HG03439 (cell line): ENCODE results near the gene TRAF2.
"Not testable (repeated sequence)": the region's sequence is repeated elsewhere in the genome, so short reads cannot be mapped to it uniquely, and the experiment has no call there.

Experiments
- ATAC-seq: cut with Tn5 transposase; IDR thresholded peaks from one replicate; pipeline ENCODE4 v1.9.1; 2021; ENCODE audit warnings: mild to moderate bottlenecking, moderate library complexity; ENCODE audit not compliant: unreplicated experiment

The TRAF2 gene

DNA sequence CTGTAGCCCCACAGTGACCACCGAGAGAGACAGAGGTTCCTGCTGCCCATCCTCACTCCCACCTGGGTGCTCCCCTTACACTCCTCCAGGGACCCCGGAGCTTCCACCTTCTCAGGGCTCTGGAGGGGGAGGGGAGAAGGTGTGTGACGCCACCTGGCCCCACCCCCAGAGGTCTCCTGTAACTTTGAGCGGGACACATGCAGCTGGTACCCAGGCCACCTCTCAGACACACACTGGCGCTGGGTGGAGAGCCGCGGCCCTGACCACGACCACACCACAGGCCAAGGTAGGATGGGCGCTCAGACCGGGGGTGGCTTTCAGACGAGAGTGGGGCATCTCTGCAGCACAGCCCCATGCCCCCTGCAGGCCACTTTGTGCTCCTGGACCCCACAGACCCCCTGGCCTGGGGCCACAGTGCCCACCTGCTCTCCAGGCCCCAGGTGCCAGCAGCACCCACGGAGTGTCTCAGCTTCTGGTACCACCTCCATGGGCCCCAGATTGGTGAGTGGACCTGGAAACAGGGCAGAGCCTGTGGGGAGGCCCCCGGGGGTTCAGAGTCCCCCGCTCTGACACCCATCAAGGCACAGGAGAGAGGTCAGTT lies 29.7 kb upstream of the TRAF2 start:
- no peak for ATAC-seq

DNA sequence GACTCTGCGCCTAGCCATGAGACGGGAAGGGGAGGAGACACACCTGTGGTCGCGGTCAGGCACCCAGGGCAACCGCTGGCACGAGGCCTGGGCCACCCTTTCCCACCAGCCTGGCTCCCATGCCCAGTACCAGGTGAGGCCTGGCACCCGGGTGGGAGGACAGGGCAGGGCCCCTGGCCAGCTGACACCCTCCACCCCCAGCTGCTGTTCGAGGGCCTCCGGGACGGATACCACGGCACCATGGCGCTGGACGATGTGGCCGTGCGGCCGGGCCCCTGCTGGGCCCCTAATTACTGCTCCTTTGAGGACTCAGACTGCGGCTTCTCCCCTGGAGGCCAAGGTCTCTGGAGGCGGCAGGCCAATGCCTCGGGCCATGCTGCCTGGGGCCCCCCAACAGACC lies 29.1 kb upstream of the TRAF2 start:
- no peak for ATAC-seq

DNA sequence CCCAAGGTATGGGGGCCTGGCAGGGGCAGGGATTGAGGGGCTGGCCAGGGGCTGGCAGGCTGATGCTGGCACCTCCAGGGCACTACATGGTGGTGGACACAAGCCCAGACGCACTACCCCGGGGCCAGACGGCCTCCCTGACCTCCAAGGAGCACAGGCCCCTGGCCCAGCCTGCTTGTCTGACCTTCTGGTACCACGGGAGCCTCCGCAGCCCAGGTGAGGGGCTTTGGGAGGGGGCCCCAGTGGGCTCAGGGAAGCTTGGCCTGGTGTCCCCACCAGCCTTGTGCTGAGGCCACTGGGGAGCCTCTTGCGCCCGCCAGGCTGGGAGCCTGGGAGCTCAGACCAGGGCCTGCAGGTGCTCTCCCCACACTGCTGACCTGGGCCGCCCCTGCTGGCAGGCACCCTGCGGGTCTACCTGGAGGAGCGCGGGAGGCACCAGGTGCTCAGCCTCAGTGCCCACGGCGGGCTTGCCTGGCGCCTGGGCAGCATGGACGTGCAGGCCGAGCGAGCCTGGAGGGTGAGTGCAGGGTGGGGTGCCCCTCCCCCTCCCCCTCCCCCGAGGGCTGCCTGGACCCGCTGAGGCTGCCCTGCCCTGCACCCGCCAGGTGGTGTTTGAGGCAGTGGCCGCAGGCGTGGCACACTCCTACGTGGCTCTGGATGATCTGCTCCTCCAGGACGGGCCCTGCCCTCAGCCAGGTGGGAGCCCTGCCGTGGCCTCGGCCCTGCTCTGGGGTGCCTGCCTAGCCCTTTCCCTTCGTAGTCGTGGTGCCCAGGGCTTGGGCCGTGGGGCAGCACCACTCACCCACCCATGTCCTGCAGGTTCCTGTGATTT lies 28.5 kb upstream of the TRAF2 start:
- no peak for ATAC-seq

DNA sequence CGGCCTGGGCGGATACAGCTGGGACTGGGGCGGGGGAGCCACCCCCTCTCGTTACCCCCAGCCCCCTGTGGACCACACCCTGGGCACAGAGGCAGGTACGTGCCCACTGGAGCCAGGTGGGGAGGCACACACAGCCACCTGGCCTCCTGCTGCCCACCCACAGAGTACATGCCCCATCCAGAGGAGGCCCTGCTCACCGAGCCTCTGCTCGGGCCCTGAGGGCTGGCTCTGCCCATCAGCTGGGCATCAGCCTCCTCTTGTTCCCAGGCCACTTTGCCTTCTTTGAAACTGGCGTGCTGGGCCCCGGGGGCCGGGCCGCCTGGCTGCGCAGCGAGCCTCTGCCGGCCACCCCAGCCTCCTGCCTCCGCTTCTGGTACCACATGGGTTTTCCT lies 27.9 kb upstream of the TRAF2 start:
- ATAC-seq: no peak

DNA sequence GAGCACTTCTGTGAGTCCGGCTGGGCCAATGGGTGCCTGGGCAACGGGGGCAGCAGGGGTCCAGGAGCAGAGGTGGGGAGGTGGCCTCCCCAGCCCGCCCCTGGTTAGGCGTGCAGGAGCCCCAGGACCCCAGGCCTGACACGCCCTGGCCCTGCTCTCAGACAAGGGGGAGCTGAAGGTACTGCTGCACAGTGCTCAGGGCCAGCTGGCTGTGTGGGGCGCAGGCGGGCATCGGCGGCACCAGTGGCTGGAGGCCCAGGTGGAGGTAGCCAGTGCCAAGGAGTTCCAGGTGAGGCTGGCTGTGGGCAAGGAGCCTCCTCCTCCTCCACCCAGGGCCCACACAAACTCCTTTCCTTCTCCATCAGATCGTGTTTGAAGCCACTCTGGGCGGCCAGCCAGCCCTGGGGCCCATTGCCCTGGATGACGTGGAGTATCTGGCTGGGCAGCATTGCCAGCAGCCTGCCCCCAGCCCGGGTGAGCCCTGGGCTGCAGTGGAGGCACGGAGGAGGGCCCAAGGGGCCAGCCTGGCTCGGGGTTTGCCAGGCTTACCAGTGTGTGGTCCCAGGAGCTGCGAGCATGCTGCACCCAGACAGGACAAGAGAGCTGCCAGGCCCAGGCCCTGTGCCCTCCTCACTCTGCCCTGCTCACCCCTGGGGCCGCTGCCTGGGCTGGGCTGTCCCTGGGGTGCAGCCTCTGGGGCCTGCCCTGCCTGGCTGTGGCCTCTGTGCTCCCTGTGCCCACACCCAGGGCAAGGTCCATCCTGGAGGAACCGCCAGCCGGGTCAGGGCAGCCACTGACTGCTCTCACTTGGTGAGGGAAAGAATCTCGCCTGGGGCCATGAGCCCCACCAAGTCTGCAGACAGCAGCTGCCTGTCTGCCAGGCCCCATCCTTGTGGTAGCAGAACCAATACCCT lies 27.2 kb upstream of the TRAF2 start:
- no peak for ATAC-seq

DNA sequence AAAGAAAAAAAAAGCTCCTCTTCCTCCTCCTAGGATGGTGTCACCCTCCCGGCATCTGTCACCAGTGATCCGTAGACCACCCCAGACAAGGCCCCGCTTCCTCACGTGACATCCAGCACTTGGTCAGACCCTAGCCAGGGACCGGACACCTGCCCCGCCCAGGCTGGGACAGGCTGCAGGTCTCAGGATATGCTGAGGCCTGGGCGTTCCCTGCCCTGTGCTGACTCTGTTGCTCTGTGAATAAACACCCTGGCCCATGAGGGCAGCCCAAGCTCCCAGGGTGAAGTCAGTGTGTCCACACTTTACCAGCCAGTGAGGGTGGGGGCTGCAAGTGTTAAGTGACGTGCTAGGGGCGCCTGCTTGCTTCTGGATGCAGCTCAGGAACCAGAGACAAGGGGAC lies 25.8 kb upstream of the TRAF2 start:
- no peak for ATAC-seq

DNA sequence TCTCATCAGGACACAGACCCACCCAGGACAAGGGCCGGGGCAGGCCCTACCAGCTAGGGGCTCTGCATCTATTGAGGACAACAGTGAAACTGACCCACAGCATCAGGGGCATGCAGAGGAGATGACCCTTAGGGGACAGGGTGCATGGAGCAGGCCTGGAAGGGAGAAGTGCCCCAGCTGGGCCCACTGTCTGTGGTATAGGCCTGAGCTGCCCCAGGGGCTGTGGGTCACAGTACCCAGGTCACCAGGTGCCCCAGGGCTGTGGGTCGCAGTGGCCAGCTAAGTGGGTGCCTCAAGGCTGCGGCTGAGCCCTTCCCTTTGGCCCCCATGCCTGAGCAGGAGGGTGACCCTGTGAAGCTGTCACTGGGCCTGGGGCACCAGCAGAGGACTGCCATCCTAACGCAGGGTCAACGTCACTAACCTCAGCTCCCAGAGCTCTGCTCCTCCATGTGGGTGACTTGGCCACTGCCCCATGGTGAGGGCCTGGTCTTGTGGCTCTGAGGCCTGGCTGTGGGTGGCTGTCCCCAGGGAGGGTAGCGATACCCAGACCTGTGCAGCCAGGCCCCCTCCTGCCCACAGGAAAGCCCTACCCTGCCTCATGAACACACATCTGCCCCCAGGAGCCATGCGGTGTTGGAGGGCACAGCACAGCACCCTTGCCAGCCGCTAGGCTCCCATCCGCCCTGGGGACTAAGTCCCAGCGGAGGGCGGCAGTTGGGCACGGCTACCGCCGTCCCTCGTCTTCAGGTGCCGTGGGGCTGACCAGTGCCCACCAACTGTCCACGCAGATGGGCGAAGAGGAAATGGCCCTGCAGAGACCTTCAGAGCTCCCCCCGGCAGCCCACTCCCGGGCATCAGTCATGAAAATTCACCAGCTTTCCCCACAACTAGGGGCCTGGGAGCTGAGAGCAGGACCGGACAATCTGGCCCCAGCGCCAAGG lies 25.1 kb upstream of the TRAF2 start:
- no peak for ATAC-seq

DNA sequence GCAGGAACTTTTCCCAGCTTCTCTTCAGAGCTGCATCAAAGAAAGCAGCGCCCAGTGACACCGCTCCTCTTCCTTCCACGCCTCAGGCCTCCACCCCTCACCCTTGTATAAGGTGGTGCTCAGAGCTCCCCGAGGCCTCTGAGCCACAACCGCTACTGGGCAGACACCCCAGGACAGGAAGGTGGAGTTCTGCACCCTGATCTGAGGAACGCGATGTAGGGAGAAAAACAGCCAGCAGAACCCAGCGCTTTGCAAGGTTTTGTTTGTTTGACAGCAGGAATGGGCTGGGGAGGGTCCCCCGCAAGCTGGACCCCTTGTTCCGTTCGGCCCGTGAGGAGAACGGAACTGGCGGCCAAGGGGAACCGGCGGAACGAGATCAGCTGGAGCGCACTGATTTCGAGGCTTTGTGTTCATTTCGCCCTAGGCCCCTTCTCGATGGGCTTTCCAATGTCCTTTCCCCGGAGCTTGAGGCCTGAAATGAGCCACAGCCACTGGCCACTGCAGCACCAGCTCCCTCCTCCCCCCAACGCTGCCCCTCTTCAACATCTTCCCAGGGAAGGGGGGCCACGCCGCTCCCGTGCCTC lies 24.4 kb upstream of the TRAF2 start:
- no peak for ATAC-seq

DNA sequence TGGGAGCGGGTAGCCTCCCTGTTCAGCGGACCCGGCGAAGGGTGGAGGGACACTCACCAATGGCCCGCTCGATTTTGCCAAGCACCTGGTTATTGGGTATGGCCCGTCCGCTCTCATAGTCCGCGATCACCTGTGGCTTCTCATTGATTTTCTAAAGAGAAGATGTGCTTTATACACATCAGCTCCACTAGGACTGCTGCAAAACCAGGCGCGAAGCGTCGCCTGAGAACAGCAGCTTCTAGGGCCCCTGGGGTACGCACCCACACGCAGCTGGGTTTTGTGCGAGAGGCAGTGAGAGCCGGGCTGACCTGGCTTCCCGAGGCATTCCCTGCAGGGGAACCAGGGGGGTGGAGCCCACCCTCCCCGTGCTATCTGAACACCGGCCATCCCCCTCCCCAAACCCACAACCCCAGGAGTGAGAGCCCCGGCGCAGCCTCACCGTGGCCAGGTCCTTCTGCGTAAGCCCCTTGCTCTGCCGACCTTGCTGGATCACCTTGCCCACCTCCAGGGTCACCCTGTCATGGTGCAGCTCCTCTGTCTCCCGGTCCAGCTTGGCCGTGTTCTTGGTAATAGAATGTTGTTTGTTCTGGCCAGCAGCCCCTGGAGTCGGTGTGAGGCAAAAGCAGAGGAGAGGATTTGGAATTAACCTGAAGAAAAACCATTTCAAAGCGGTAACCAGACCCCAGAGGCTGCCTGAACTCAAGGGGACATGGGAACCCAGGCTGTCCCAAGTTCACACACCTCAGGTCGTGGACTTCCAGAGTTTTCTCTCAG lies 23.3 kb upstream of the TRAF2 start:
- ATAC-seq: no peak

DNA sequence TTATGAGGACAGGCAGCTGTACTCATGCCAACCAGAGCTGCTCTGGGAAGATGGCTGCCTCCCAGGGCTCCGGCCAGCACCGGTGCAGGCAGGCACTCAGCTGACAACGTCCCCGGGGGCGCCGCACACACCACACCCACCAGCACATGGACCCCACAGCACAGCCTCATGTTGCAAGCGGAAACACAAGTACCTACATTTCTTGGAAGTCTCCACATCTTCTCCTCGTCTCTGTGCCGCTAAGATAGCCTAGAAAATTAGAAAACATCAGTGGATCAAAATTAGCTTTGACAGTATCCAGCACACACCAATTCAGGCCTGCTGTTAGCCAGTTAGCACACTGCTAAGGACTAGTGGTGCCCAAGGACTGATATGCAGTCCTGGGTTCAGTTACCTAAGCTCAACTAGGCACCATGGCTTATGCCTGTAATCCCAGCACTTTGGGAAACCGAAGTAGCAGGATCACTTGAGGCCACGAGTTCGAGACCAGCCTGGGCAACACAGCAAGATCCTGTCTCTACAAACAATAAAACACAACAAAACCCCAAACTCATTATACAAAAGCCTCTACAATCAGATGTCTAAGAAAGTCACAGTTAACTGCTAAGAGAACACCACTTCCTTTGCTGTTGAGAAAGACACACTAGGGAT lies 22.6 kb upstream of the TRAF2 start:
- no peak for ATAC-seq

DNA sequence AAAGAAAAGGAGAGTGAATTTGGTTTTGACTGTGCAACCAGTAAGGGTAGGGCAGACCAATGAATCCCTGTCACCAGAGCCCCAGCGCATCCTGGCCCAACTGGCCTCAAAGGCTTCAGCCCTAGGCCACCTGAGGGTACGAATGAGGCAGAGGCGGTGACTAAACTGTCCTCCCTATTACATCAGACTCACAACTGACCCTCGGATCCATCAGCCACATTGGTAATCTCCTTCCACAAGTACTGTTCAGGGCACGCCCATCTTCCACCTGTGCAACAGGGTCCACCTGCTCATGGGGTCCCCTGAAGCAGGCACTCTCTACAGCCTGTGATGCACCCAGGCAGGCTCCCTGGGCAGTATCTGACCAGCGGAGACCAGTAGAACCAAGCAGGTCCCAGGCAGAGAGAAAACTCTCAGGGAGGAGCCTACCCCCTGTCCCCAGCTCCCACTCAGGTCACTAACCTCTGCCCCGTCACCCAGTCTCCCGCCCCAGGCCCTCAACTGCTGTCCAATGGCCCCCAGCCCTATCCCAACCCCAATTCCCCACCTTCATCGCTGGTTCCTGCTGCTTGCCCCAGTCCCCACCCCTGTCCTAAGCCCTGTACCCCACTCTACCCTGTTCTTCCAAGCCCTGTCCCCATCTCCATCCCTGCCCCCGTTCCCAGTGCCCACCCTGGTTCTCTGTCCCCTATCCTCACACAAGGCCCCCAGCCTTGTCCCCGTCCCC lies 21.1 kb upstream of the TRAF2 start:
- ATAC-seq: no peak

DNA sequence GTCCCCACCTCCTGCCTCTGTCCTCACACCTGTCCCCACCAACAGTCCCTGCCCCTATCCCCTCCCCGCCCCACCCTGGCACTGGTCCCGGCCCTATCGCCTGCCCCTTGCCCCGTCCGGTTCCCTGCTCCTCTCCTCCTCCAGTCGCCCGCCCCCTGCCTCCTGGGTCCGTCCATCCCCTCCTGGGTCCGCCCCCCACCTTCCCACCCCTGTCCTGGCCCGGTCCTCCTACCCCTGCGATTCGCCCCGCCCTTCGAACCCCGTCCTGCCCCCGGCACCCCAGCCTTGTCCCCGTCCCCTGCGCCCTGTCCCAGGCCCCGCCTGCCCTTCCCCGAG lies 20.6 kb upstream of the TRAF2 start:
- no peak for ATAC-seq

DNA sequence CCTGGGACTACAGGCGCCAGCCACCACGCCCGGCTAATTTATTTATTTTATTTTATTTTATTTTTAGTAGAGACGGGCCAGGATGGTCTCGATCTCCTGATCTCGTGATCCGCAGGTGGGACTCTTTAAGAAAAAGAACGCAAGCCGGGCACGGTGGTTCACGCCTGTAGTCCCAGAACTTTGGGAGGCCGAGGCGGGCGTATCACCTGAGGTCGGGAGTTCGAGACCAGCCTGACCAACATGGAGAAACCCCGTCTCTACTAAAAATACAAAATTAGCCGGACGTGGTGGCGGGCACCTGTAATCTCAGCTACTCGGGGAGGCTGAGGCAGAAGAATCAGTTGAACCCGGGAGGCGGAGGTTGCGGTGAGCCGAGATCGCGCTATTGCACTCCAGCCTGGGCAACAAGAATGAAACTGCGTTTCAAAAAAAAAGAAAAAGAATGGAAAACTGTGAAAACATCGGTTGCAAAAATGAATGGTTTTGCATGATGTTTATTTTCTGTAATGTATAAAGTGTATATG lies 19.4 kb upstream of the TRAF2 start:
- not testable (repeated sequence) for ATAC-seq

DNA sequence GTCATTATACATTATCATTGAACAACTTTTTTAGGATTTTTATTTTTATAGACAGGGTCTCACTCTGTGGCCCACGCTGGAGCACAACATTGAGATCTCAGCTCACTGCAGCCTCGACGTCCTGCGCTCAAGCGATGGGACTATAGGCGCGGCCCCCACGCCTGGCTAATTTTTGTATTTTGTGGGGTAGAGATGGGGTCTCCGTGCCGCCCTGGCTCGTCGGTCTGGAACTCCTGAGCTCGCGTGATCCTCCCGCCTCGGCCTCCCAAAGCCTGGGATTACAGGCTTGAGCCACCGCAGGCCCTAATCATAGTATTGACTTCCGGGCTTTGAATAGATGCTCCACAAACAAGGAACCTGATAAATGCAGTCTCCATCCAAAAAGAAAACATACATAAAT lies 18.8 kb upstream of the TRAF2 start:
- ATAC-seq: no peak

DNA sequence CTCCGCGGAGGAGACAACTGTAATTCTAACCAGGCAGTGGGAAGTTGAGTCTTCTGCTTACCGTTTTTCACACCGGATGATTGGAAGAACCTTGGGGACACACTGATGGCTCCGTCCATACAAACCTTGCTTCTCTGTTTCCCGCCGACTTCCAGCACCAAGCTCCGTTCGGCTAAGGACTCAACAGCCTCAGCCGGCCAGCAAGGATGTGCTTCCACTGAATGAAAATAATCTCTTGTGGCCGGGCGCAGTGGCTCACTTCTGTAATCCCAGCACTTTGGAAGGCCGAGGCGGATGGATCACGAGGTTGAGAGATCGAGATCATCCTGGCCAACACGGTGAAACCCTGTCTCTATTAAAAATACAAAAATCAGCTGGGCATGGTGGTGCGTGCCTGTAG lies 18.4 kb upstream of the TRAF2 start:
- ATAC-seq: no peak

DNA sequence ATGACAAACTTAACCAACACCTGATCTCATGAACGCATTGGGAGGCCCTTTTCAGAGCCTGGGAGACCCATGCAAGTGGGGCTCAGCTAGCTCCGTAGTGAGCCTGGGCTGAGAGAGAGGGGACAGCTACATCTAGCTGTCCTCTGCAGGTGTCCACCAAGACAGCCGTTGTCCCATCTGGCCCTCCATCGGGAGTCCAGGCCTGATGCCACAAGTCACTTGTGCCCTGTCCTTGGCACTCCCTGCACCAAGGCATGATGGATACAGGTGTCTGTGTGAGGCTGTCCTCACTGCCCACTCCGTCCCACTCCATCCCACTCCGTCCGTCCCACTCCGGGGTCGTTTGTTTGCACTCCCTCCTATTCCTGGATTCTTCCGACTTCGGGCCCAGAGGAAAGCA lies 17.7 kb upstream of the TRAF2 start:
- no peak for ATAC-seq

DNA sequence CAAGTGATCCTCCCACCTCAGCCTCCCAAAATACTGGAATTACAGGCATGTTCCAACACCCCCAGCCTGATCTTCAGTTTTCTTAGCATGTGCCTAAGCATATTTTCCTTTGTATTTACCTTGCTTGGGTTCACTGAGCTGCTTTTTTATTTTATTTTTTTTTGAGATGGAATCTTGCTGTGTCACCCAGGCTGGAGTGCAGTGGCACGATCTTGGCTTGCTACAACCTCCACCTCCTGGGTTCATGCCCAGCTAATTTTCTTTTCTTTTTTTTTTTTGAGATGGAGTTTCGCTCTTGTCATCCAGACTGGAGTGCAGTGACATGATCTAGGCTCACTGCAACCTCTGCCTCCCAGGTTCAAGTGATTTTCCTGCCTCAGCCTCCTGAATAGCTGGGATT lies 16.7 kb upstream of the TRAF2 start:
- ATAC-seq: not testable (repeated sequence)

DNA sequence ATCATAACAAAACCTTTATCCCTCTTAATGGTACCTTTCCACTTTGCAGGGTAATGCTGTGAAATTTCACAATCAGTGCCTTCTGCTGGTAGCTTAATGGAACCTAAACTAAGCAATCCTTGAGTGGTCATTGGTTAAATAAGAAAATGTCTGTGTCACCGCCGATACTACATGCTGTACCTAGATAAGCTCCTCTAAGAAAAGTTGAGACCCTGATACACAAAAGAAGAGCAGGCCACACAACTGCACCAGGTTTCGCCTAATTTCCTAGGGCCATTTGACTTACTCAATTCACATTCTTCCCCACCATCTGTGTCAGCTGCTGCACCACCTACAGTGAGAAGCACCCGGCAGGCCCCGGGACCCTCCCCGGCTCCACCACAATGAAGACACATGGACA lies 11.2 kb upstream of the TRAF2 start:
- ATAC-seq: no peak
